ENCODE data around the gene OR5H2.

The OR5H2 gene

DNA sequence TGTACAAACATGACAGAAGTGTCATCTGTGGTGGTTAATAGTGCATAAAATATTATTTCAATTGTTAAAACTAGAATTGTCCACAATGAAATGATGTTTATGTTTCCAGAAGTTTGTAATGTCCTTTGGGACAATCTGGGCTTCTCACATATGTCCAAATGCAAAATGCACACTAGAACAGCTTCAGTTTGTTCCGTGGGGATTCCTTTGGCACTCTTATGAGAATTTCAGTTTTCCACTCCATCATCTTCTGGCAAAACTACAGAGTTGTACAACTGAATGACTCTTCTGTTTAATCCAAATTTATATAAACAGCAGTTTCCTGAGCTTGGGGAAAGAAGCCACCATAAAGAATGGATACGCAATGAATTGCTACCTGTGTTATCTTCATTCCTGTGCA, 20.3 kb upstream of the OR5H2 start:
- DNase-seq (ENCODE audit: low read depth): no peak
- no peak overlapping the region for H3K4me3 ChIP-seq (ENCODE audit: low read depth, low read length)
- TF ChIP-seq, protein P1, sequence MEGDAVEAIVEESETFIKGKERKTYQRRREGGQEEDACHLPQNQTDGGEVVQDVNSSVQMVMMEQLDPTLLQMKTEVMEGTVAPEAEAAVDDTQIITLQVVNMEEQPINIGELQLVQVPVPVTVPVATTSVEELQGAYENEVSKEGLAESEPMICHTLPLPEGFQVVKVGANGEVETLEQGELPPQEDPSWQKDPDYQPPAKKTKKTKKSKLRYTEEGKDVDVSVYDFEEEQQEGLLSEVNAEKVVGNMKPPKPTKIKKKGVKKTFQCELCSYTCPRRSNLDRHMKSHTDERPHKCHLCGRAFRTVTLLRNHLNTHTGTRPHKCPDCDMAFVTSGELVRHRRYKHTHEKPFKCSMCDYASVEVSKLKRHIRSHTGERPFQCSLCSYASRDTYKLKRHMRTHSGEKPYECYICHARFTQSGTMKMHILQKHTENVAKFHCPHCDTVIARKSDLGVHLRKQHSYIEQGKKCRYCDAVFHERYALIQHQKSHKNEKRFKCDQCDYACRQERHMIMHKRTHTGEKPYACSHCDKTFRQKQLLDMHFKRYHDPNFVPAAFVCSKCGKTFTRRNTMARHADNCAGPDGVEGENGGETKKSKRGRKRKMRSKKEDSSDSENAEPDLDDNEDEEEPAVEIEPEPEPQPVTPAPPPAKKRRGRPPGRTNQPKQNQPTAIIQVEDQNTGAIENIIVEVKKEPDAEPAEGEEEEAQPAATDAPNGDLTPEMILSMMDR (IDR thresholded peaks at IDR 0.05; ENCODE audit: low read depth, low read length, missing control alignments): no peak

DNA sequence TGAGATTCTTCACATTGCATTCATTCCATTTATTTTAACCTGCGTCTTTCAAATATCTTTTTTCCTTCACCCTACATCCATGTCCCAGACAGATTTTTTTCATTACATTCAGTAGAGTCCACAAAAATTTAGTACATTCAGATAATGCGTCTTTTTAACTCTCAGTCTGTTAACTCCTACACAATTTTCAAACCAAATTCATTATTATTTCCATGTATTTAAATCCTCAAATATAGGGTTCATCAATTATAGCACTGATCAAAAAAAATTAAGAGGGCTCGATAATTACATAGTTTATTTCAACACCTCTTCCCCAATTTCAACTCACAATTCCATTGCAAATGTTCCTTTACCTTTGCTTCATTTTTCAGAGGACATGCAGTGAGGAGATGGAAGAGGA, 18.4 kb upstream of the OR5H2 start, which contains the start of gene OR5H6:
OR5H6 (plus strand) TSS at position 301 of the 400 bp plus-strand sequence; CDS start at position 390, 89 bp downstream.
- no peak for DNase-seq (ENCODE audit: low read depth)
- TF ChIP-seq, protein P1 (IDR thresholded peaks at IDR 0.05; ENCODE audit: low read depth, low read length, missing control alignments): no peak
- no peak within 1 kb of the TSS for H3K4me3 ChIP-seq (ENCODE audit: low read depth, low read length)

DNA sequence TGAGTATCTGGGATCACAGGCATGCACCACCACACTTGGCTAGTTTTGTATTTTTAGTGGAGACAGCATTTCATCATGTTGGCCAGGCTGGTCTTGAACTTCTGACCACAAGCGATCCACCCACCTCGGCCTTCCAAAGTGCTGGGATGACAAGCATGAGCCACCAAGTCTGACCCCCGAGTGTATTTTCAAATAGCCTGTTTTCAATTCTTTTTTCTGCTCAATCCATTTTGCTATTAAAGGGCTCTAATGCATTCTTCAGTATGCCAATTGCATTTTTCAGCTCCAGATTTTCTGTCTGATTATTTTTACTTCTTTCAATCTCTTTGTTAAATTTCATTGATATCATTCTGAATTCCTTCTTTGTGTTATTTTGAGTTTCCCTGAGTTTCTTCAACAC, 12.5 kb upstream of the OR5H2 start:
- DNase-seq (ENCODE audit: low read depth): no peak
- H3K4me3 ChIP-seq (ENCODE audit: low read depth, low read length): no peak overlapping the region
- TF ChIP-seq, protein P1 (IDR thresholded peaks at IDR 0.05; ENCODE audit: low read depth, low read length, missing control alignments): no peak

DNA sequence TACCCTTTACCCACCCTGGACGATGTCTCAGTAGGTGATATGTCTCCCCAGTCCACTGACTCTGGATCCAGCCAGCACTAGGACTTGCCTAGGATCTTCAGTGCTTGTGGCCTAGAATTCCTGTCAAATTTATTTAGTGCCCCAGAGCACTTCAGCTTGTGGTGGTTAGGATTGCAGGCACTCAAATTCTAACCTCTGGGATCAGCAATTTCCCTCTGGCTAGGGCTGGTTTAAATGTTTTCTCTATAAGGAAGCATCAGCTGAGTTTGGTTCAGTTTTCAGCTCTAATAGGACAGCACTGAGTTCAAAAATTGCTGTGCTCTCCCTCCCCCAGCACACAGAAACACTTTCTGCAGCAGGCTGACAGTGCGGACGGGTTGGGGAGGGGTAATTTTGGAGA, 10.2 kb upstream of the OR5H2 start:
- no peak for DNase-seq (ENCODE audit: low read depth)
- TF ChIP-seq, protein P1 (IDR thresholded peaks at IDR 0.05; ENCODE audit: low read depth, low read length, missing control alignments): no peak
- no peak overlapping the region for H3K4me3 ChIP-seq (ENCODE audit: low read depth, low read length)

DNA sequence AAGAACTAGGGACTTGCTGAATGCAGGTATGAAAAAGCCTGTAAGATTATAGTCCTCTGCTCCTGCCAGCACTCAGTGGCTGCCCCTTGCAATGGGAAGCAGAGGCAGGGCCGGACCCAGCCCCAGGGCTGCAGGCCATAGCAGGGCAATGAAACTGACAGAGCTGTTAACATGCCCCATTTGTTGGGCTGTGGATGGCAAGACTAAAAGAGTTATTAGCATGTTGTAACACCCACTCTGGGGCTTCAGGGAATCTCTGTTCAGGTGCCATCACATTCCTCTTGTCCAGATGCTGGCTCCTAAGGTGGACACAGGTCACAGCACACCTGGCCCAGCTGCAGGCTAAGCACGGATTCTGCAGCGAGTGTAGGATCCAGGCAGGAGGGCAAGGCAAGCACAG, 7.4 kb upstream of the OR5H2 start:
- DNase-seq (ENCODE audit: low read depth): no peak
- TF ChIP-seq, protein P1 (IDR thresholded peaks at IDR 0.05; ENCODE audit: low read depth, low read length, missing control alignments): no peak
- no peak overlapping the region for H3K4me3 ChIP-seq (ENCODE audit: low read depth, low read length)

DNA sequence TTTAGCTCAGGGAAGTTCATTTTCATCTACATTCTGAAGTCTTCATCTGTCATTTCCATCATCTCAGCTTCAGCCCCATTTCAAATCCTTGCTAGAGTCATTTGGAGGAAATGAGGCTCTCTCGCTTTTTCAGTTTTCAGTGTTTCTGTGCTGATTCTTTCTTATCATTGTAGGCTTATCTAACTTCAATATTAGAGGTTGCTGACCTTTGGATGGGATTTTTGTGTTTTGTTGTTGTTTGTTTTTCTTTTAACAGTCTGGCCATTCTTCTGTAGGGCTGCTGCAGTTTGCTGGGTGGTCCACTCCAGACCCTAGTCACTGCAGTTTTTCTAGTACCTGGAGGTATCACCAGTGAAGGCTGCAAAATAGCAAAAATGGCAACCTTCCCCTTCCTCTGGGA, 8.6 kb downstream of the OR5H2 start:
- no peak overlapping the region for H3K4me3 ChIP-seq (ENCODE audit: low read depth, low read length)
- TF ChIP-seq, protein P1 (IDR thresholded peaks at IDR 0.05; ENCODE audit: low read depth, low read length, missing control alignments): no peak
- DNase-seq (ENCODE audit: low read depth): no peak

DNA sequence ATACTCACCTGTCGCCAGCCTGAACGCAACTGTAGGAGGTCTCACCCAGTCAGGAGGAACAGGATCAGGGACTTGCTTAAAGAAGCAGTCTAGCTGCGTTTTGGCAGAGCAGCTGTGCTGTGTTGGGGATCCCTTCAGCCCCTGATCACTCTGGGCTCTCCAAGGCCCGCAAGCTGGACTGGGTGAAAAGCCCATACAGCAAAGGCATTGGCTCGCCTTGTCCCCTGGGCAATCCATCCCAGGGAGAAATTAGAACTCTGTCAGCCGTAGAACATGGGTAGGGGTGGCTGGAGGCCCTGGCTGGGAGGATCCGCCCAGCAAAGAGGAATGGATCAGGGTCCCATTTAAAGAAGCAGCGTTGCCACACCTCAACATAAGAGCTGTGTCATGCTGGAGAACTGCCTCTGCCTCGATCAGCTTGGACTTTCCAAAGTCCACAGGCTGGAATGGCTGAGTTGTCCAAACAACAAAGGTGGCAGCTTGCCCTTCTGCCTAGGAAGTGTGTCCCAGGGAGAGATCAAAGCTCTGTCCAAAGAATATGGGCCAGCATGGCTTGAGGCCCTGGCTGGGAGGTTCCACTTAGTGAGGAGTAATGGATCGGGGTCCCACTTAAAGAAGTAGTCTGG, 9.1 kb downstream of the OR5H2 start:
- H3K4me3 ChIP-seq (ENCODE audit: low read depth, low read length): no peak overlapping the region
- TF ChIP-seq, protein P1 (IDR thresholded peaks at IDR 0.05; ENCODE audit: low read depth, low read length, missing control alignments): no peak
- DNase-seq (ENCODE audit: low read depth): no peak
